ENCODE results near the gene PPFIBP1. TPM values are rescaled to one million over a fixed set of nuclear protein-coding genes. Genes with fewer than 3 reads are reported as not detected.
A peak's percentile ranks its signal among the peaks of the same experiment; 100 is the strongest.
"Not testable (repeated sequence)": the region's sequence is repeated elsewhere in the genome, so short reads cannot be mapped to it uniquely, and the experiment has no call there.

Gene PPFIBP1
- polyA plus RNA-seq, 4 donors = 4.9 to 29.3 (median 12.7) TPM

DNA sequence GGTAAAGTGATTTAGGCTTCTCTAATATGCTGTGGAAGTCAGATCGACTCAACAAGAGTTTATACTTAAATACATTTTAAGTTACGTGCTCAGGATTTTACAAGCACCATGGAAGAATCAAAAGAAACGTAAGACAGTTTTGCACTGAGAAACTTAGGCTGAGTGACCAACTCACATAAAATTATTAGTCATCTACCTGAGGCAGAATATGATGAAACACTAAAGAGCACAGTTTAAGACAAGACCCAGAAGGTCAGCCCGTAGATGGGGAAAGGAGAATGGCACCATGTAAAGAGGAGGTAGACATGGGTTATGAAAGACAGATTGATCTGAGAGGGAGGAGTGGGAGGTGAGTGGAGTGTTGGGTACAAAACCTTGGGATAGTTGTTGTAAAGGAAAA lies 118.4 kb downstream of the PPFIBP1 start:
- WGBS, 3 donors = 92 to 98% (median 97%) methylated on average over 4 of the region's 4 CpGs

DNA sequence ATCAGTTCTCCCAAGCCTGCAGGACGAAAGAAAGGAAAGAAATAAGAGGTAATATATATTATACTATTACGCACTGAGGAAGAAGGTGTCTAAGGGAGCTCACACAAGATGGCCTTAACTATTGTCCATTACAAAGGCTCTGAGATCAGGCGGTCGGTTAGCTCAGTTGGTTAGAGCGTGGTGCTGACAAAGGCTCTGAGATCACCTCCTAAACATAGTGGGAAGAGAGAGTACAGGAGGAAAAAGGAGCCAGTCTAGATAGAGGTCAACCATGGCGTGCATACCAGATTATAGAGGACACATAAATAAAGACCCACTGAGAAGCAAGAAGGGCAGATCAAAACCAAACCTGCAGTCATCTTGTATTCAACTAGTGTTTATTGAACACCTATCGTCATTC lies 118.9 kb downstream of the PPFIBP1 start:
- H3K9me3 ChIP-seq (ENCODE audit: control insufficient read depth in 2 of 2, insufficient read depth in 1 of 2, low read depth in 1 of 2, low read length in 1 of 2); H3K4me3 ChIP-seq (ENCODE audit: low read depth in 1 of 3, low read length in 3 of 3); H3K36me3 ChIP-seq (ENCODE audit: control insufficient read depth in 3 of 3, insufficient read depth in 2 of 3, low read depth in 1 of 3, low read length in 3 of 3); FAIRE-seq; H3K27ac ChIP-seq (ENCODE audit: low read depth in 1 of 3, low read length in 2 of 3); H3K27me3 ChIP-seq (ENCODE audit: control insufficient read depth in 3 of 3, insufficient read depth in 3 of 3, low read length in 3 of 3); H3K4me1 ChIP-seq (ENCODE audit: control insufficient read depth in 3 of 3, insufficient read depth in 2 of 3, low read depth in 1 of 3, low read length in 2 of 3); DNase-seq: not testable (repeated sequence)
- WGBS, 3 donors = 95 to 98% (median 95%) methylated on average over 5 of the region's 7 CpGs

More for the DNA sequence above, 118.4 kb downstream of the PPFIBP1 start:
- DNase-seq; H3K4me1 ChIP-seq (ENCODE audit: control insufficient read depth in 3 of 3, insufficient read depth in 2 of 3, low read depth in 1 of 3, low read length in 2 of 3); FAIRE-seq; H3K9me3 ChIP-seq (ENCODE audit: control insufficient read depth in 2 of 2, insufficient read depth in 1 of 2, low read depth in 1 of 2, low read length in 1 of 2); H3K27ac ChIP-seq (ENCODE audit: low read depth in 1 of 3, low read length in 2 of 3); H3K36me3 ChIP-seq (ENCODE audit: control insufficient read depth in 3 of 3, insufficient read depth in 2 of 3, low read depth in 1 of 3, low read length in 3 of 3); H3K4me3 ChIP-seq (ENCODE audit: low read depth in 1 of 3, low read length in 3 of 3); H3K27me3 ChIP-seq (ENCODE audit: control insufficient read depth in 3 of 3, insufficient read depth in 3 of 3, low read length in 3 of 3): not testable (repeated sequence)

DNA sequence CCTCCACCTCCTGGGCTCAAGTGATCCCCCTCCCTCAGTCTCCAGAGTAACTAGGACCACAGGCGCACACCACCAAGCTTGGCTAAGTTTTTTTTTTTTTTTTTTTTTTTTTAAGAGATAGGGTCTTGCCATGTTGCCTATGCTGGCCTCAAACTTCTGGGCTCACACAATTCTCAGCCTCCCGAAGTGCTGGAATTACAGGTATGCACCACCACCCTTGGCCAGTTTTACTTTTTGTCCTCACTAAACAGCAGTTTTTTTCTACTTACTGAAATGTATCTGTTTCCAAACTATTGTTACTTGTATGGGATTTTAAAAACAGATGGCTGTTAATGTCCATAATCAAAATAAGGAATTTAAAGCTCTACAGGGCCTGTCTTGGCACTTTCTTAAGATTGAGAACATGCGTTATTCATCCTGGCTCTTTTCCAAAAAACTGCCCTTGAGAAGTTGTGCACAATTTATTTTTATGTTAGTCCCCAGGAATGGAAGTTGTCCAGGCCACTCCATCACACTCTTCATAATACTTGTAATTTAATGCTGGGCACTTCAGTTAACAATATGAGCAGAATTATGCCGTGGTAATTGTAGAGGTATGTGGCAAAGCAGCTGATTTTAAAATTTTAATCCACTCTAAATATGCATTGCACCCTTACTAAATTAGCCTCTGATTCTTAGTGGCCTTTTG lies 120.3 kb downstream of the PPFIBP1 start:
- Histone ChIP-seq H3K36me3 (ENCODE audit: control insufficient read depth in 3 of 3, insufficient read depth in 2 of 3, low read depth in 1 of 3, low read length in 3 of 3) (peaks cover 0 to 6% (median 2%) of the 10 kb centered on the region in 3 donors), H3K9me3 (ENCODE audit: control insufficient read depth in 2 of 2, insufficient read depth in 1 of 2, low read depth in 1 of 2, low read length in 1 of 2) (no peaks in the 10 kb centered on the region), H3K27me3 (ENCODE audit: control insufficient read depth in 3 of 3, insufficient read depth in 3 of 3, low read length in 3 of 3) (no peaks in the 10 kb centered on the region), H3K4me3 (ENCODE audit: low read depth in 1 of 3, low read length in 3 of 3) (no peak overlapping the region), H3K4me1 (ENCODE audit: control insufficient read depth in 3 of 3, insufficient read depth in 2 of 3, low read depth in 1 of 3, low read length in 2 of 3) (no peaks in the 10 kb centered on the region), H3K27ac (ENCODE audit: low read depth in 1 of 3, low read length in 2 of 3) (no peak overlapping the region)
- FAIRE-seq (no peak), DNase-seq (no peak)
- 73 to 88% (median 81%) methylated on average over 4 of the region's 4 CpGs for WGBS, 3 donors

- no peak for FAIRE-seq
- 79% methylated on average over 3 of the region's 3 CpGs for WGBS, 3 donors
- no peak overlapping the region for H3K4me3 ChIP-seq (ENCODE audit: low read depth in 1 of 3, low read length in 3 of 3)
These were observed 121.7 kb downstream of the PPFIBP1 start for GRCh38 chr12:27645671-27646070.

GRCh38 chr12:27646149-27646548 lies 122.1 kb downstream of the PPFIBP1 start:
- DNase-seq (no peak), FAIRE-seq (no peak)
- no peaks in the 10 kb centered on the region for H3K4me1 ChIP-seq (ENCODE audit: control insufficient read depth in 3 of 3, insufficient read depth in 2 of 3, low read depth in 1 of 3, low read length in 2 of 3)
- H3K4me3 ChIP-seq (ENCODE audit: low read depth in 1 of 3, low read length in 3 of 3) = no peak overlapping the region
- H3K27ac ChIP-seq (ENCODE audit: low read depth in 1 of 3, low read length in 2 of 3) = no peak overlapping the region
- WGBS, 3 donors = 32 to 65% (median 63%) methylated on average over 2 of the region's 2 CpGs
- peaks cover 0 to 6% (median 2%) of the 10 kb centered on the region in 3 donors for H3K36me3 ChIP-seq (ENCODE audit: control insufficient read depth in 3 of 3, insufficient read depth in 2 of 3, low read depth in 1 of 3, low read length in 3 of 3)
- no peaks in the 10 kb centered on the region for H3K9me3 ChIP-seq (ENCODE audit: control insufficient read depth in 2 of 2, insufficient read depth in 1 of 2, low read depth in 1 of 2, low read length in 1 of 2)
- no peaks in the 10 kb centered on the region for H3K27me3 ChIP-seq (ENCODE audit: control insufficient read depth in 3 of 3, insufficient read depth in 3 of 3, low read length in 3 of 3)

More at GRCh38 chr12:27645671-27646070, 121.7 kb downstream of the PPFIBP1 start:
- H3K27me3 ChIP-seq (ENCODE audit: control insufficient read depth in 3 of 3, insufficient read depth in 3 of 3, low read length in 3 of 3) = no peaks in the 10 kb centered on the region
- no peak for DNase-seq
- no peaks in the 10 kb centered on the region for H3K9me3 ChIP-seq (ENCODE audit: control insufficient read depth in 2 of 2, insufficient read depth in 1 of 2, low read depth in 1 of 2, low read length in 1 of 2)
- H3K36me3 ChIP-seq (ENCODE audit: control insufficient read depth in 3 of 3, insufficient read depth in 2 of 3, low read depth in 1 of 3, low read length in 3 of 3) = peaks cover 0 to 6% (median 2%) of the 10 kb centered on the region in 3 donors
- no peaks in the 10 kb centered on the region for H3K4me1 ChIP-seq (ENCODE audit: control insufficient read depth in 3 of 3, insufficient read depth in 2 of 3, low read depth in 1 of 3, low read length in 2 of 3)
- H3K27ac ChIP-seq (ENCODE audit: low read depth in 1 of 3, low read length in 2 of 3) = no peak overlapping the region

DNA sequence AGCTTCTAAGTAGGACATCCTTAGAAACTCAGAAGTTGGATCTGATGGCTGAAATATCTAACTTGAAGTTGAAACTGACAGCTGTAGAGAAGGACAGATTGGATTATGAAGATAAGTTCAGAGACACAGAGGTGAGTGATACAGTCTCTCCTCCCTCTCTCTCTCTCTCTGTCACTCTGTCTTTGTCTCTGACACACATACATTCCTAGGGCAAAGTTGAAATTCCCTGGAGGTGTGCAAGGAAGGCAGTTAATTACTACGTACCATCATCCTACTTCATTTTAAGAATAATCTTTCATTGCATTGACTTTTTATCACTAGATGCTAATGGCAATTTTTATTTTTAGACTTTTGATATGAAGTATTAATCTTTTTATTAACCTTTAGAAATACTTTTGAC lies 126.0 kb downstream of the PPFIBP1 start:
- FAIRE-seq (no peak), DNase-seq (no peak)
- Histone ChIP-seq H3K4me3 (ENCODE audit: low read depth in 1 of 3, low read length in 3 of 3) (no peak overlapping the region), H3K27ac (ENCODE audit: low read depth in 1 of 3, low read length in 2 of 3) (no peak overlapping the region), H3K9me3 (ENCODE audit: control insufficient read depth in 2 of 2, insufficient read depth in 1 of 2, low read depth in 1 of 2, low read length in 1 of 2) (no peaks in the 10 kb centered on the region), H3K4me1 (ENCODE audit: control insufficient read depth in 3 of 3, insufficient read depth in 2 of 3, low read depth in 1 of 3, low read length in 2 of 3) (no peaks in the 10 kb centered on the region), H3K27me3 (ENCODE audit: control insufficient read depth in 3 of 3, insufficient read depth in 3 of 3, low read length in 3 of 3) (no peaks in the 10 kb centered on the region), H3K36me3 (ENCODE audit: control insufficient read depth in 3 of 3, insufficient read depth in 2 of 3, low read depth in 1 of 3, low read length in 3 of 3) (peaks cover 0 to 4% (median 2%) of the 10 kb centered on the region in 3 donors)
- 89 to 96% (median 94%) methylated on average over 1 of the region's 1 CpG for WGBS, 3 donors

- Histone ChIP-seq H3K4me1 (ENCODE audit: control insufficient read depth in 3 of 3, insufficient read depth in 2 of 3, low read depth in 1 of 3, low read length in 2 of 3) (no peaks in the 10 kb centered on the region), H3K27me3 (ENCODE audit: control insufficient read depth in 3 of 3, insufficient read depth in 3 of 3, low read length in 3 of 3) (no peaks in the 10 kb centered on the region), H3K36me3 (ENCODE audit: control insufficient read depth in 3 of 3, insufficient read depth in 2 of 3, low read depth in 1 of 3, low read length in 3 of 3) (peaks cover 0 to 4% (median 2%) of the 10 kb centered on the region in 3 donors), H3K4me3 (ENCODE audit: low read depth in 1 of 3, low read length in 3 of 3) (no peak overlapping the region), H3K9me3 (ENCODE audit: control insufficient read depth in 2 of 2, insufficient read depth in 1 of 2, low read depth in 1 of 2, low read length in 1 of 2) (no peaks in the 10 kb centered on the region), H3K27ac (ENCODE audit: low read depth in 1 of 3, low read length in 2 of 3) (no peak overlapping the region)
- FAIRE-seq (no peak), DNase-seq (no peak)
- WGBS, 3 donors = 92 to 96% (median 95%) methylated on average over 1 of the region's 1 CpG
These were observed 127.2 kb downstream of the PPFIBP1 start for GRCh38 chr12:27651201-27651600.

GRCh38 chr12:27652174-27652763 lies 128.3 kb downstream of the PPFIBP1 start:
- H3K36me3 ChIP-seq (ENCODE audit: control insufficient read depth in 3 of 3, insufficient read depth in 2 of 3, low read depth in 1 of 3, low read length in 3 of 3) = peaks cover 0 to 2% (median 0%) of the 10 kb centered on the region in 3 donors
- no peaks in the 10 kb centered on the region for H3K4me1 ChIP-seq (ENCODE audit: control insufficient read depth in 3 of 3, insufficient read depth in 2 of 3, low read depth in 1 of 3, low read length in 2 of 3)
- H3K27ac ChIP-seq (ENCODE audit: low read depth in 1 of 3, low read length in 2 of 3) = no peak overlapping the region
- H3K9me3 ChIP-seq (ENCODE audit: control insufficient read depth in 2 of 2, insufficient read depth in 1 of 2, low read depth in 1 of 2, low read length in 1 of 2) = no peaks in the 10 kb centered on the region
- DNase-seq (peak; percentile 78 to 82), FAIRE-seq (no peak)
- no peaks in the 10 kb centered on the region for H3K27me3 ChIP-seq (ENCODE audit: control insufficient read depth in 3 of 3, insufficient read depth in 3 of 3, low read length in 3 of 3)
- 47 to 53% (median 47%) methylated on average over 1 of the region's 1 CpG for WGBS, 3 donors
- no peak overlapping the region for H3K4me3 ChIP-seq (ENCODE audit: low read depth in 1 of 3, low read length in 3 of 3)

All from small intestine (tissue), 7 donors.